Smooth muscle cell (in vitro differentiated cells): ENCODE measurements around the gene RAI14. TPM values are rescaled to one million over a fixed set of nuclear protein-coding genes. Genes with fewer than 3 reads are reported as not detected.
"Not testable (repeated sequence)": the region's sequence is repeated elsewhere in the genome, so short reads cannot be mapped to it uniquely, and the experiment has no call there.

ENCODE experiments used
- DNase-seq: peaks from one replicate; lab custom pipeline; 2025; ENCODE audit not compliant: unreplicated experiment; lab: John Stamatoyannopoulos, UW
- H2AFZ ChIP-seq: fragments of 200-600 bp; sonication (generic); 2 replicates; pipeline ENCODE4 v1.6.0; 2016; ENCODE audit warnings: antibody characterized with exemption, low read depth, mild to moderate bottlenecking
- H3F3A ChIP-seq: fragments of 200-600 bp; sonication (generic); 2 replicates; pipeline ENCODE4 v1.6.0; 2017; ENCODE audit warnings: antibody characterized with exemption, low read depth
- H3K27ac ChIP-seq: fragments of 200-600 bp; sonication (generic); 2 replicates; pipeline ENCODE4 v1.5.1; 2016; ENCODE audit warnings: low read depth, mild to moderate bottlenecking
- H3K27me3 ChIP-seq: fragments of 200-600 bp; sonication (generic); 2 replicates; pipeline ENCODE4 v1.6.1; 2016; ENCODE audit warnings: low read depth, mild to moderate bottlenecking
- H3K36me3 ChIP-seq: fragments of 200-600 bp; sonication (generic); 2 replicates; pipeline ENCODE4 v1.5.1; 2016; ENCODE audit warnings: low read depth
- H3K4me1 ChIP-seq: fragments of 200-600 bp; sonication (generic); 2 replicates; pipeline ENCODE4 v1.5.1; 2016; ENCODE audit warnings: low read depth
- H3K4me2 ChIP-seq: fragments of 200-600 bp; sonication (generic); 2 replicates; pipeline ENCODE4 v1.6.0; 2016; ENCODE audit warnings: mild to moderate bottlenecking
- H3K4me3 ChIP-seq: fragments of 200-600 bp; sonication (generic); 2 replicates; pipeline ENCODE4 v1.5.1; 2016; ENCODE audit warnings: mild to moderate bottlenecking
- H3K79me2 ChIP-seq: fragments of 200-600 bp; sonication (generic); 2 replicates; pipeline ENCODE4 v1.6.0; 2016; ENCODE audit warnings: low read depth, mild to moderate bottlenecking
- H3K9ac ChIP-seq: fragments of 200-600 bp; sonication (generic); 2 replicates; pipeline ENCODE4 v1.6.0; 2016; ENCODE audit warnings: low read depth
- H3K9me3 ChIP-seq: fragments of 200-600 bp; sonication (generic); replicated peaks from 2 replicates; pipeline ENCODE4 v1.5.1; 2016; ENCODE audit warnings: low read depth
- H4K20me1 ChIP-seq: fragments of 200-600 bp; sonication (generic); 2 replicates; pipeline ENCODE4 v1.6.0; 2016; ENCODE audit warnings: low read depth
- CTCF ChIP-seq: fragments of 200-600 bp; sonication (generic); IDR thresholded peaks from 2 replicates; pipeline ENCODE4 v1.5.1; 2017; ENCODE audit warnings: borderline replicate concordance, mild to moderate bottlenecking, antibody characterized with exemption; ENCODE audit not compliant: insufficient read depth, poor library complexity, severe bottlenecking
- whole genome bisulfite sequencing: methylation state at CpG from one replicate; pipeline ENCODE4 v1.1.7; 2016; ENCODE audit warnings: low lambda C conversion rate; 5-methylcytosine and 5-hydroxymethylcytosine counted together
- polyA plus RNA-seq: library from polyadenylated mRNA; unstranded; fragments of >200 nt; fragmentation: Nextera tagmentation; extraction: Ambion mirVana; gene quantifications from 2 replicates; pipeline ENCODE4 v1.2.1, GENCODE V29; 2016
- total RNA-seq: library from RNA; depleted of rRNA; stranded (reverse); fragments of >200 nt; gene quantifications from 2 replicates; pipeline ENCODE4 v1.2.3, GENCODE V29; 2014

RAI14 gene
- total and polyA plus RNA-seq, 2 experiments from 2014 or later, result 111 to 209 TPM

- Histone ChIP-seq H3K4me3 (no peak overlapping the region), H3K79me2 (peaks cover 94% of the 10 kb centered on the region), H3K27me3 (no peaks in the 10 kb centered on the region), H3K9ac (peak overlapping the region; percentile 40), H4K20me1 (peaks cover 47% of the 10 kb centered on the region), H3K4me1 (no peaks in the 10 kb centered on the region), H3K4me2 (no peak overlapping the region), H3K9me3 (no peaks in the 10 kb centered on the region), H3K27ac (peak overlapping the region; percentile 83), H3F3A (peaks cover 8% of the 10 kb centered on the region), H3K36me3 (peaks cover 26% of the 10 kb centered on the region), H2AFZ (no peak overlapping the region)
- WGBS, result 78% methylated on average over 20 of the region's 20 CpGs
- no peak for TF ChIP-seq CTCF
- no peak for DNase-seq
These were observed 100.9 kb downstream of the RAI14 start for GRCh38 chr5:34756781-34757624.

- Histone ChIP-seq H3K4me3 (no peak overlapping the region), H3K9me3 (no peaks in the 10 kb centered on the region), H3K4me2 (no peak overlapping the region), H3K27me3 (no peaks in the 10 kb centered on the region), H3K36me3 (peaks cover 26% of the 10 kb centered on the region), H3K79me2 (peaks cover 89% of the 10 kb centered on the region), H3F3A (peaks cover 11% of the 10 kb centered on the region), H3K4me1 (no peaks in the 10 kb centered on the region), H4K20me1 (peaks cover 62% of the 10 kb centered on the region), H3K27ac (no peak overlapping the region), H3K9ac (no peak overlapping the region), H2AFZ (no peak overlapping the region)
- no peak for TF ChIP-seq CTCF
- DNase-seq, result no peak
- 82% methylated on average over 3 of the region's 3 CpGs for WGBS
These were observed 102.4 kb downstream of the RAI14 start for GRCh38 chr5:34758514-34758913.

- peaks cover 26% of the 10 kb centered on the region for H3K36me3 ChIP-seq
- peaks cover 63% of the 10 kb centered on the region for H4K20me1 ChIP-seq
- not testable (repeated sequence) for H3K4me1 ChIP-seq, H3K9ac ChIP-seq, H3K9me3 ChIP-seq, H3K27me3 ChIP-seq, H3K27ac ChIP-seq, H3K4me2 ChIP-seq, H3K4me3 ChIP-seq, H2AFZ ChIP-seq, DNase-seq
- peaks cover 89% of the 10 kb centered on the region for H3K79me2 ChIP-seq
- peaks cover 11% of the 10 kb centered on the region for H3F3A ChIP-seq
- WGBS, result 96% methylated on average over 5 of the region's 5 CpGs
These were observed 103.1 kb downstream of the RAI14 start for GRCh38 chr5:34759213-34759612.

GRCh38 chr5:34765662-34766061, 109.5 kb downstream of the RAI14 start:
- no peak for DNase-seq
- Histone ChIP-seq H3K4me2 (no peak overlapping the region), H3K4me3 (no peak overlapping the region), H3K4me1 (no peaks in the 10 kb centered on the region), H3K36me3 (peaks cover 13% of the 10 kb centered on the region), H3K79me2 (peaks cover 72% of the 10 kb centered on the region), H3F3A (peaks cover 5% of the 10 kb centered on the region), H4K20me1 (peaks cover 59% of the 10 kb centered on the region), H3K9ac (no peak overlapping the region), H2AFZ (no peak overlapping the region), H3K27me3 (no peaks in the 10 kb centered on the region), H3K9me3 (no peaks in the 10 kb centered on the region), H3K27ac (no peak overlapping the region)
- no peak for TF ChIP-seq CTCF
- WGBS, result 100% methylated on average over 1 of the region's 1 CpG
